K562 (cell line): ENCODE results near the gene VPS41. TPM values are rescaled to one million over a fixed set of nuclear protein-coding genes. Genes with fewer than 3 reads are reported as not detected.
A peak's percentile ranks its signal among the peaks of the same experiment; 100 is the strongest.

Experiments
- ATAC-seq: fragments of 200-7000 bp; cut with Tn5 transposase; 3 replicates; pipeline ENCODE4 v1.9.1; 2020; ENCODE audit warnings: moderate library complexity
- BruUV-seq: library from RNA; stranded (reverse); fragments of 400-500 nt; replicated peaks from 2 replicates; lab custom pipeline; 2021; lab: Mats Ljungman, UMichigan
- CTCF ChIA-PET: fragments of 300-600 bp; formaldehyde crosslinking; extraction: SDS; loops from one replicate; lab custom pipeline; 2021; ENCODE audit warnings: low intra/inter-chr PET ratio; lab: Yijun Ruan, JAX
- POLR2A ChIA-PET: fragments of 300-600, 350-650 bp; sonication (Branson Sonifier 250); formaldehyde crosslinking; extraction: SDS; loops from one replicate; lab custom pipeline; 2021; ENCODE audit warnings: antibody characterized with exemption, inconsistent platforms; lab: Yijun Ruan, JAX
- DNase-seq, 4 experiments: peaks; one replicate each; pipeline versions ENCODE4 v3.0.0 to v3.0.0-alpha.2; 2011 to 2018; ENCODE audit warnings: low spot score in 3 of 4, mixed read lengths in 3 of 4; ENCODE audit errors: extremely low read depth in 1 of 4
- FAIRE-seq: peaks from 2 replicates; lab custom pipeline; 2011; peaks lifted over from hg19 to GRCh38; lab: Jason Lieb, UNC
- H2AFZ ChIP-seq: 2 replicates; pipeline ENCODE4 v1.6.0; 2011; ENCODE audit warnings: low read depth, low read length, control low read depth, inconsistent platforms
- H3K27ac ChIP-seq: fragments of 200-600 bp; 3 replicates; pipeline ENCODE4 v1.8.0; 2011; ENCODE audit warnings: low read depth, mild to moderate bottlenecking, control low read depth, inconsistent platforms, low read length, moderate library complexity, mixed read lengths; ENCODE audit errors: extremely low read depth
- H3K27me3 ChIP-seq, 2 experiments: fragments of 300-600 bp in 1 of 2; 2 replicates in 1 of 2; 3 replicates in 1 of 2; pipeline versions ENCODE4 v1.6.0 to v1.8.0; 2011; ENCODE audit warnings: inconsistent platforms in 2 of 2, low read length in 2 of 2, mild to moderate bottlenecking in 1 of 2, mixed read lengths in 1 of 2, moderate library complexity in 1 of 2; ENCODE audit not compliant: control insufficient read depth in 2 of 2, insufficient read depth in 2 of 2
- H3K36me3 ChIP-seq: fragments of 300-600 bp; 3 replicates; pipeline ENCODE4 v1.8.0; 2011; ENCODE audit warnings: mild to moderate bottlenecking, low read length, inconsistent platforms; ENCODE audit not compliant: control insufficient read depth, insufficient read depth
- H3K4me1 ChIP-seq, 2 experiments: fragments of 200-600 bp in 1 of 2; replicated peaks in 1 of 2; 2 replicates in 1 of 2; 3 replicates in 1 of 2; pipeline versions ENCODE4 v1.5.1 to v1.8.0; 2011; ENCODE audit warnings: inconsistent platforms in 2 of 2, low read length in 2 of 2, mild to moderate bottlenecking in 1 of 2, mixed read lengths in 1 of 2, moderate library complexity in 1 of 2; ENCODE audit not compliant: control insufficient read depth in 2 of 2, insufficient read depth in 2 of 2
- H3K4me2 ChIP-seq: 2 replicates; pipeline ENCODE4 v1.6.1; 2011; ENCODE audit warnings: low read length, control low read depth, inconsistent platforms, mixed read lengths; ENCODE audit not compliant: insufficient read depth
- H3K4me3 ChIP-seq: fragments of 200-600 bp; sonication (generic), shearing (Covaris generic); 2 replicates; pipeline ENCODE4 v1.5.1; 2016; ENCODE audit warnings: control low read depth, inconsistent platforms
- H3K79me2 ChIP-seq: fragments of 200-600 bp; 3 replicates; pipeline ENCODE4 v1.8.0; 2011; ENCODE audit warnings: low read length, inconsistent platforms; ENCODE audit not compliant: control insufficient read depth, insufficient read depth
- H3K9ac ChIP-seq, 2 experiments: 2 replicates each; pipeline versions ENCODE4 v1.6.0 to v1.6.1; 2011; ENCODE audit warnings: low read depth in 2 of 2, low read length in 2 of 2, control low read depth in 1 of 2, inconsistent platforms in 1 of 2, mild to moderate bottlenecking in 1 of 2, mixed read lengths in 1 of 2; ENCODE audit not compliant: insufficient read depth in 1 of 2
- H3K9me1 ChIP-seq: one replicate; pipeline ENCODE4 v1.6.0; 2011; ENCODE audit warnings: inconsistent platforms, mild to moderate bottlenecking, low read length, moderate library complexity; ENCODE audit not compliant: control insufficient read depth, insufficient read depth
- H3K9me3 ChIP-seq: replicated peaks from 2 replicates; pipeline ENCODE4 v1.5.1; 2011; ENCODE audit warnings: low read depth, low read length, inconsistent platforms; ENCODE audit not compliant: control insufficient read depth, insufficient read depth
- H4K20me1 ChIP-seq: replicated peaks from 2 replicates; pipeline ENCODE4 v1.6.1; 2011; ENCODE audit warnings: low read length, inconsistent platforms, mixed read lengths; ENCODE audit not compliant: control insufficient read depth, insufficient read depth
- COPS2 ChIP-seq: fragments of 450-650 bp; conservative IDR thresholded peaks from 2 replicates; pipeline ENCODE4 v1.6.1; 2016; ENCODE audit warnings: mild to moderate bottlenecking, moderate library complexity
- HLTF ChIP-seq: fragments of 450-650 bp; IDR thresholded peaks from 2 replicates; pipeline ENCODE4 v1.6.1; 2016
- KLF13 ChIP-seq: fragments of 450-650 bp; IDR thresholded peaks from 2 replicates; pipeline ENCODE4 v1.6.1; 2016; ENCODE audit warnings: missing genetic modification characterization, low read depth, mild to moderate bottlenecking, missing compliant biosample characterization, moderate library complexity, borderline replicate concordance
- RBM25 ChIP-seq: fragments of 200-400 bp; formaldehyde crosslinking; IDR thresholded peaks from 2 replicates; pipeline ENCODE4 v1.6.1; 2018; ENCODE audit warnings: low read length, low read depth, moderate library complexity; ENCODE audit not compliant: severe bottlenecking
- SNIP1 ChIP-seq: fragments of 450-650 bp; IDR thresholded peaks from 2 replicates; pipeline ENCODE4 v1.7.1; 2017; ENCODE audit warnings: low read depth, mild to moderate bottlenecking
- TBL1XR1 ChIP-seq, 2 experiments: IDR thresholded peaks; 2 replicates each; pipeline ENCODE4 v1.6.1; 2012; ENCODE audit warnings: improper control_type of control experiment in 2 of 2, low read length in 2 of 2, mild to moderate bottlenecking in 1 of 2
- ZNF121 ChIP-seq: sonication (generic); formaldehyde crosslinking; conservative IDR thresholded peaks from 2 replicates; pipeline ENCODE4 v1.8.0; 2022; ENCODE audit warnings: missing genetic modification reagents
- ZNF780A ChIP-seq: fragments of 250-450 bp; sonication (Bioruptor Pico); IDR thresholded peaks from 2 replicates; pipeline ENCODE4 v1.5.0; 2021; ENCODE audit warnings: mild to moderate bottlenecking
- WGBS: fragments of 100-300 bp; shearing (Covaris generic); methylation state at CpG from one replicate; pipeline ENCODE4 v1.1.6; 2016; ENCODE audit warnings: low coverage, mixed read lengths; ENCODE audit not compliant: insufficient coverage; ENCODE audit errors: missing lambda C conversion rate; 5-methylcytosine and 5-hydroxymethylcytosine counted together
- in situ Hi-C: fragments of 300-500 bp; cut with MboI; formaldehyde crosslinking; loops from 4 replicates; pipeline ENCODE4 v1.15.0; 2018; ENCODE audit warnings: inconsistent platforms, mixed read lengths
- intact Hi-C: fragments of 100-400 bp; cut with micrococcal nuclease; formaldehyde crosslinking; loops from 2 replicates; pipeline ENCODE4 v1.14.2; 2022
- polyA plus RNA-seq, 8 experiments: library from polyadenylated mRNA; depleted of rRNA in 4 of 8; stranded (reverse) in 5 of 8; unstranded in 3 of 8; fragments of >200 nt; fragmentation: Nextera tagmentation in 2 of 8; fragmentation: Illumina TruSeq in 1 of 8; extraction: Ambion mirVana in 2 of 8; extraction: Trizol in 1 of 8; gene quantifications; 2 replicates each; pipeline versions ENCODE4 v1.2.1 to v1.2.3, GENCODE V29; 2011 to 2014; ENCODE audit warnings: inconsistent platforms in 1 of 8, missing spikeins in 1 of 8
- total RNA-seq, 7 experiments: library from RNA; depleted of rRNA in 6 of 7; stranded (reverse); fragments of >200 nt in 6 of 7; fragmentation: Illumina TruSeq in 2 of 7; extraction: Trizol in 2 of 7; gene quantifications; 2 replicates each; pipeline versions ENCODE4 v1.2.1 to v1.2.3, GENCODE V29; 2011 to 2021; ENCODE audit warnings: low replicate concordance in 1 of 7
- TF ChIP-seq, protein P1 (sequence below): sonication (generic); formaldehyde crosslinking; IDR thresholded peaks from 2 replicates; pipeline ENCODE4 v1.8.0; 2022; ENCODE audit warnings: mild to moderate bottlenecking, missing genetic modification reagents
- TF ChIP-seq, protein P2 (sequence below): fragments of 250-450 bp; sonication (Bioruptor Pico); IDR thresholded peaks from 2 replicates; pipeline ENCODE4 v1.4.0; 2020; ENCODE audit warnings: borderline replicate concordance

Gene VPS41
- total and polyA plus RNA-seq, 9 of the 15 experiments (the other 6 are each of a cell fraction or from before 2014, with no cell fraction given), result 17.7 to 46.8 (median 32.1) TPM

GRCh38 chr7:38890597-38890996, 18.4 kb downstream of the VPS41 start:
- no peak for TF ChIP-seq COPS2
- TF ChIP-seq ZNF121, result peak; percentile 95
- TF ChIP-seq TBL1XR1 (IDR thresholded peaks at IDR 0.05; ENCODE audit: low read length in 2 of 2), result no peak
- TF ChIP-seq, protein P1, sequence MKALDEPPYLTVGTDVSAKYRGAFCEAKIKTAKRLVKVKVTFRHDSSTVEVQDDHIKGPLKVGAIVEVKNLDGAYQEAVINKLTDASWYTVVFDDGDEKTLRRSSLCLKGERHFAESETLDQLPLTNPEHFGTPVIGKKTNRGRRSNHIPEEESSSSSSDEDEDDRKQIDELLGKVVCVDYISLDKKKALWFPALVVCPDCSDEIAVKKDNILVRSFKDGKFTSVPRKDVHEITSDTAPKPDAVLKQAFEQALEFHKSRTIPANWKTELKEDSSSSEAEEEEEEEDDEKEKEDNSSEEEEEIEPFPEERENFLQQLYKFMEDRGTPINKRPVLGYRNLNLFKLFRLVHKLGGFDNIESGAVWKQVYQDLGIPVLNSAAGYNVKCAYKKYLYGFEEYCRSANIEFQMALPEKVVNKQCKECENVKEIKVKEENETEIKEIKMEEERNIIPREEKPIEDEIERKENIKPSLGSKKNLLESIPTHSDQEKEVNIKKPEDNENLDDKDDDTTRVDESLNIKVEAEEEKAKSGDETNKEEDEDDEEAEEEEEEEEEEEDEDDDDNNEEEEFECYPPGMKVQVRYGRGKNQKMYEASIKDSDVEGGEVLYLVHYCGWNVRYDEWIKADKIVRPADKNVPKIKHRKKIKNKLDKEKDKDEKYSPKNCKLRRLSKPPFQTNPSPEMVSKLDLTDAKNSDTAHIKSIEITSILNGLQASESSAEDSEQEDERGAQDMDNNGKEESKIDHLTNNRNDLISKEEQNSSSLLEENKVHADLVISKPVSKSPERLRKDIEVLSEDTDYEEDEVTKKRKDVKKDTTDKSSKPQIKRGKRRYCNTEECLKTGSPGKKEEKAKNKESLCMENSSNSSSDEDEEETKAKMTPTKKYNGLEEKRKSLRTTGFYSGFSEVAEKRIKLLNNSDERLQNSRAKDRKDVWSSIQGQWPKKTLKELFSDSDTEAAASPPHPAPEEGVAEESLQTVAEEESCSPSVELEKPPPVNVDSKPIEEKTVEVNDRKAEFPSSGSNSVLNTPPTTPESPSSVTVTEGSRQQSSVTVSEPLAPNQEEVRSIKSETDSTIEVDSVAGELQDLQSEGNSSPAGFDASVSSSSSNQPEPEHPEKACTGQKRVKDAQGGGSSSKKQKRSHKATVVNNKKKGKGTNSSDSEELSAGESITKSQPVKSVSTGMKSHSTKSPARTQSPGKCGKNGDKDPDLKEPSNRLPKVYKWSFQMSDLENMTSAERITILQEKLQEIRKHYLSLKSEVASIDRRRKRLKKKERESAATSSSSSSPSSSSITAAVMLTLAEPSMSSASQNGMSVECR (CRISPR knock-in tag), result no peak
- no peak for TF ChIP-seq KLF13 (tag)
- peak; percentile 10 for TF ChIP-seq RBM25
- no peak for TF ChIP-seq HLTF
- TF ChIP-seq, protein P2, sequence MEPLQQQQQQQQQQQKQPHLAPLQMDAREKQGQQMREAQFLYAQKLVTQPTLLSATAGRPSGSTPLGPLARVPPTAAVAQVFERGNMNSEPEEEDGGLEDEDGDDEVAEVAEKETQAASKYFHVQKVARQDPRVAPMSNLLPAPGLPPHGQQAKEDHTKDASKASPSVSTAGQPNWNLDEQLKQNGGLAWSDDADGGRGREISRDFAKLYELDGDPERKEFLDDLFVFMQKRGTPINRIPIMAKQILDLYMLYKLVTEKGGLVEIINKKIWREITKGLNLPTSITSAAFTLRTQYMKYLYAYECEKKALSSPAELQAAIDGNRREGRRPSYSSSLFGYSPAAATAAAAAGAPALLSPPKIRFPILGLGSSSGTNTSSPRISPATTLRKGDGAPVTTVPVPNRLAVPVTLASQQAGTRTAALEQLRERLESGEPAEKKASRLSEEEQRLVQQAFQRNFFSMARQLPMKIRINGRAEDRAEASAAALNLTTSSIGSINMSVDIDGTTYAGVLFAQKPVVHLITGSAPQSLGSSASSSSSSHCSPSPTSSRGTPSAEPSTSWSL, result no peak
- no peak for TF ChIP-seq ZNF780A (CRISPR knock-in tag)
- no peak for TF ChIP-seq SNIP1
- H4K20me1 ChIP-seq, result no peaks in the 10 kb centered on the region
- 0 out of 3 replicates have a peak, but pooled peaks cover 2% of the 10 kb centered on the region for H3K36me3 ChIP-seq
- H3K4me1 ChIP-seq, result no peaks in the 10 kb centered on the region; a peak in 2 of 5 replicates
- H3K27me3 ChIP-seq, result no peaks in the 10 kb centered on the region
- in situ Hi-C loops (no loop called here), intact Hi-C loops (no loop called here)
- H3K4me3 ChIP-seq, result no peak overlapping the region
- POLR2A ChIA-PET, result no interaction called here
- no peak overlapping the region for H2AFZ ChIP-seq
- CTCF ChIA-PET, result no interaction called here
- no peaks in the 10 kb centered on the region for H3K79me2 ChIP-seq
- no peak overlapping the region for H3K27ac ChIP-seq
- no TSS peak for BruUV-seq
- no peaks in the 10 kb centered on the region for H3K9me1 ChIP-seq
- 69% methylated on average over 6 of the region's 6 CpGs for WGBS
- H3K9ac ChIP-seq, result no peak overlapping the region
- DNase-seq (no peak), ATAC-seq (no peak), FAIRE-seq (no peak)
- no peak overlapping the region for H3K4me2 ChIP-seq
- no peaks in the 10 kb centered on the region; the same call in 1 of the 2 replicates for H3K9me3 ChIP-seq
